Head of caudate nucleus (tissue), 42 donors: ENCODE results near the gene SNX20.

Source experiments
- DNase-seq, 42 donors: peaks; one replicate each; pipeline versions ENCODE4 v3.0.0 to v3.0.0-alpha.2; 2020 to 2021; ENCODE audit warnings: mixed read lengths in 7 of 42
- intact Hi-C: fragments of 100-400 bp; cut with DNase I; formaldehyde crosslinking; loops from one replicate; pipeline ENCODE4 v1.15.0; 2022

SNX20 gene

DNA sequence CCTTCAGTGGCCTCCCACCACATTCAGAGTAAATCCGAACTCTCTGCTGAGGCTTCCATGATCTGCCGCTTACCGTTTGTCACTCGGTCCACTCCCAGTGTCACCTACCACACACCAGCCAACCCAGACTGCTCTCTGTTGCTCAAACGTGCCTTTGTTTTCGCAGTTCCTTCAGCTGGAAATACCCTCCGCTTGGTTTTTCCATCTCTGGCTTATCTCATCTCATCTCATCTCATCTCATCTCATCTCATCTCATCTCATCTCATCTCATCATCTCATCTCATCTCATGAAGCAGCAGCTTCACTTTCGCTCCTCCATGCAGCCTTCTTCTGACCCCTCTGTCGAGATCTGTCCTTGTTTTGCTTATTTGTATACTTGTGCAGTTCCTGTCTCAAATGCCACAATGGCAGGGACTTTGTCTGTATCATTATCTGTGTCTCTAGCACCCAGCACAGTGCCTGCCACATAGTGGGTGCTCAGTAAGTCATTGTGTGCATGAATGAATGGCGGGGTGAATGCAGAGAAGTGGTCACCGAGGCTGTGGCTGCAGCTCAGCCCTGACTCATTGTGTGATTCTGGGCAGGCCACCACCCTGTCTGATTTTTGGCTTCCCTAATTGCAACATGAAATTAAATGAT is 3.8 kb upstream of the SNX20 start:
- no peak for DNase-seq
- intact Hi-C loops, result no loop called here

- intact Hi-C loops, result no loop called here
- DNase-seq, result peak in 5 of 42 donors; percentile 24 to 54 (median 37)
Measured at GRCh38 chr16:50683689-50684374, 2.7 kb upstream of the SNX20 start.

DNA sequence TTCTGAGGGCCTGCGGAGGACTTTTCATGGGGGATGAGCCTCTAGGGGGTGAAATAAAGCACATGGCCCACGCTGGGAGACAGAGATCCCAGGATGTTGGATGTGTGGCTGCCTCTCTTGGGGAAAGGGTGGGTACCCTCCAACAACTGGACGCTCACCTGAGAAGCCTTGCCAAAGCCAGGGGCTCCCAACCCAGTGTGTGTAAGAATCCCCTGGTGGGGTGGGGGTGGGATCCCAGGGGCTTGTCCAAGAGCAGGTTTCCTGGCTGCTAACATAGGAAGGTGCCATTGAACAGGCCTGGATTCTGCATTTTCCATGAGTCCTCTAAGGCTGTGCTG is 587 bp downstream of the SNX20 start:
- DNase-seq, result peak in 1 of 42 donors; percentile 27
- intact Hi-C loops, result no loop called here

- no peak for DNase-seq
- intact Hi-C loops, result no loop called here
Measured at GRCh38 chr16:50679676-50680555, 1.2 kb downstream of the SNX20 start.

DNA sequence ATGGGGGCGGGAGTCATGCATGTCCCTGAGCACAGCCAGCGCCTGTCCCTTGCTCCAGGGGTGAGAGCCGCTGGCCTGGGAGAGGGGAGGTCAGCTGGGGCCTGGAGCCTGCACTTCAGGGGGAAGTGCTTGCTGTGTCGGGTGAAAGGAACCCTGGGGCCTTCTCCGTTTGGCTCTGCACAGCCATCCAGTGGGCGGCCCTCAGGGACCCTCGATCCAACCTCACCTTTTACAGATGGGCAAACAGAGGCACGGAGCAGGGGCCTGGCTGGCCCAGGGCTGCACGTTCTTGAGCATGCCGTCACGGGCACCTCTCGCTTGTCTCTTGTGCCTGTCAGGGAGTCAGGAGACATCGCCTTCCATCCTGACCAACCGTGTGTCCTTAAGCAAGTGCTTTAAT is 1.8 kb downstream of the SNX20 start:
- DNase-seq, result peak in 1 of 42 donors; percentile 29
- intact Hi-C loops, result no loop called here

GRCh38 chr16:50678531-50678930 is 2.6 kb downstream of the SNX20 start:
- DNase-seq, result no peak
- intact Hi-C loops, result no loop called here

DNA sequence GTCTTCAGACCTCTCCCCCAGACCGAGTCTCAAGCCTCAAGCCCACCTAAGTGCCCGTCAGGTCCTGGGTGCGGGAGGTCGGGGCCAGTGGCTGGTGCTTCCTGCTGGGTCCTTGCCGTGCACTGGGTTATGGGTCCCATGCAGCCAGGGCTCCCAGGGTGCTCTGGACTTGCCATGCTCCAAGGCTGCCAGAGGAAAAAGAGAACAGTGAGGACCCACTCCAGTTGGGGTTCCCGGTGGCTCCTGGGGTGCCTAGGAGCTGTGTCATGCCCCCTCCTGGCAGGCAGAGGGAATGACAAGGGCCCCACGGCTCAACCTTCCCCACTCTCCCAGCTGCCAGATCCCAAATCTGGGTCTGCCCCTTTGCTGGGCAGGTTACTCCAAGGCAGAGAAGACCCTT is 3.8 kb downstream of the SNX20 start:
- DNase-seq, result peak in 1 of 42 donors; percentile 27
- intact Hi-C loops, result no loop called here

GRCh38 chr16:50676684-50677225 is 4.4 kb downstream of the SNX20 start:
- peak in 1 of 42 donors; percentile 24 for DNase-seq
- intact Hi-C loops, result no loop called here

DNA sequence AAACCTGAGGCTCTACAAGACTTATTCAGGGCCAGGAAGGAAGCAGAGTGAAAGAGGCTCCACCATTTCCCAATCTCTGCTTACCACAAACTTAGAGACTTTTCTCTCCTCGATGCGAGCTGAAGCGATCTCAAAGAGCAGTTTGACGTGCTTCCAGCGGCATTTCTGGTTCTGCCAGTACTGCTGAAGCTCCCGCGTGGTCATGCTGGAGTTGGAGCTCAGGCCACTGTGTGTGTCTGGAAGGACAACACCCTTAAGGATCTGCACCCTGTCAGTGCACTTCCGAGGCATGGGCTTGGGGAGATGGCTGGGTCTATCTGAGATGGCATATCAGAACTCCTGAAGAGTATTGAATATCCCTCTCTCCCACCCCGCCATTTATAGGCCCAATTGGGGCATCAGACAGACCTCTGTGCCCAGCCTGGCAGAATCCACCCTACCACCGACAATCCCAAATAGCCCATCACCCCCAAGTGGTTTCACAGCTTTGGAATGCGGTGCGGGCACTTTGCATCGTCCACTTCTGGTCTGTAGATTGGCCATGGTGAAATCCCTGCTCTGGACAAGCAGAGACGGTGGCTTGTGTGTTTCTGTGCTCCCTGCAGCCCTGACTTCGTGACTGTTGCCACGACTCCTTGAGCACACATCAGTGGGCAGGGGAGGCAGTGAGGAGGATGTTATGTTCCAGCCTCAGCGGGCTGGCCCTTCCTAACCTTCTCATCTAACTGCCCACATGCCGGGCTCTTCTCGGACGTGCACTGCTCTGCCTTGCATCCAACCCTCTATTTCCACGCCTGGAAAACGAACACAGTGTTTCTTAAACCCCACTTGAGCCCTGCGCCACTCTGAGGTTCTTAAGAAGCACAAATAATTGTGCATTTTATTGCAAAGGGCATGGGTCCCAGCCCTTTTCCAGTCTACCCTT is 5.2 kb downstream of the SNX20 start:
- peak in 1 of 42 donors; percentile 7 for DNase-seq
- intact Hi-C loops, result no loop called here

GRCh38 chr16:50674831-50675230 is 6.3 kb downstream of the SNX20 start:
- intact Hi-C loops, result no loop called here
- no peak for DNase-seq

DNA sequence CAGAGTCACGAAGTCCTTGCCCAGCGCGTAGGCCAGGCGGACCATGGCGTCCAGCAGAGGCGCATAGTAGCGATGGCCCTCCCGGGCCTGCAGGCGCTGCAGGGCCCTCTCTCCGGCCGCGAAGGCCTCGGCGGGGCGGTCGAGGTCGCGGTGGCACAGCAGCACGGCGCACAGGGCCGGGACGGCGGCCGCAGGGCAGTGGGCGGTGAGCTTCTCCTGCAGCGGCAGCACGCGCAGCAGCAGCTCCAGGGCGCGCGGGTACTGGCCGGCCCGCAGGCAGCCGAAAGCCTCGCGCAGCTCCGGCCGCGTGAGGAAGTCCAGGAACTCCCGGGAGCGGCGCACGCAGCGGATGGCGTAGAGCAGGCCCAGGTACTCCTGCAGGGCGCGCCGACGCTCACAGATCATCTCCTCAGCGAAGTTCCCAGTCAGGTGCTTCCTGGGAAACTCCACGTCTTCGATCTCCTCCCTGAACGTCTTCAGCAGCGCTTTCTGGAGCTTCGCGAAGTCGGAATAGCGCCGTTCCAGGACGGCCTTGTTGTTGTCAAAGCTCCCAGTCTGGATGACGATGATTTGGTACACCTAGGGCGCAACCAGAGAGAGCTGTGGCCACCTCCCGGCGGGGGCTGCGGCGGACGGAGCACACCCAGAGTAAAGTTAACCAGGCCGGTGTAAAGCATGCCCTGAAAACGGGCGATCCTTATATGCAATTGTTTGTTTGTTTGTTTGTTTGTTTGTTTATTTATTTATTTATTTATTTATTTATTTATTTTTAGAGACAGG is 7.4 kb downstream of the SNX20 start:
- intact Hi-C loops, result no loop called here
- no peak for DNase-seq

GRCh38 chr16:50671644-50672260 is 9.4 kb downstream of the SNX20 start:
- DNase-seq, result peak in 1 of 42 donors; percentile 21
- intact Hi-C loops, result no loop called here

GRCh38 chr16:50670476-50670875 is 10.6 kb downstream of the SNX20 start:
- no peak for DNase-seq
- intact Hi-C loops, result no loop called here

DNA sequence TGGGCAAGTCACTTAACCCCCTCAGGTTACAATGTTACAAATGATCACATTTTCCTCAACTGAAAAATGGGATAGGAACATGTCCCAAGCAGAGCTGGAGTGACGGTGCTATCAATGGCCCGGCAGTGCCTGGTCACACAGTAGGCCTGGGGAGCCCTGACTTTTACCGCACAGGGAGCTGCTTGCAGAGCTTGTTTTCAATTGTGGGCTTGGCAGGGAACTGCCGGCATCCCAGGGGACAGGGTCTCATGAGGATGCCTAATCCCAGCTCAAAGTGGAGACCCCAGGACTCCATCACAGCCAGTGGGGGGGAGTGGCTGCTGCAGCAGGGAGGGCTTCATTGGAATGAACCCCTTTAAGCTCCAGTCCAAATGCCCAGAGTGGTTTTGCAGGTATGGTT is 11.4 kb downstream of the SNX20 start:
- intact Hi-C loops, result loop anchor here (5.0 kb wide), 2 partner anchors 133 to 297 kb away; no protein-coding TSS in a partner anchor
- no peak for DNase-seq

DNA sequence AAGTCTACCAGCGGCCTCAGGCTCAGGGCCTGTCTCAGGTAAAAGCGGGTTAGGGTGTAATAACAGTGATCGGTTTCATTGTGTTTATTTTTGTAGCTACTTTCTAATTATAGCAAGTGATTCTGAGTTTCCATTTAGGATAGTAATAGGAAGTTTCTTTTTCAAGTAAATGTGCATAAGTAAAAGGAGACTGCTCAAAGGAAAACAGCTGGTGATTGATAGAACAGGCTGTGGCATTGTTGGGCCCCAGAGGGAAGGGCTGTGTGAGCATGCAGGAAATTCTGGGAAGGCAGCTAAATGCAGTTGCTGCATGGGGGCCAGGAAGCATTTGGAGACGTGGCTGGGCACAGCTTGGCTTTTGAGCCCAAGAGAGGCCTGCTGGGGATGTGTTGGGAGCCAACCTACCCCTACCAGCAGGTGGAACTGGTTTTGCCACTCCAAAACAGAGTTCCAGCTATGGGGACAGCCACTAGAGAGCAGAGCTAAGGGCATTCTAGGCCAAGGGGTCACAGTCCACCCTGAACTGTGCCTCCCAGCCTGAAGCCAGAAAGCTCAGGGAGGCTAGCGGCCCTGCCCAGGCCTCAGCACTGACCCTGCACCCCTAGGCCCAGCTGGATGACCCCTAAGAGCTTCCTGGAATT is 12.6 kb downstream of the SNX20 start:
- DNase-seq, result peak in 1 of 42 donors; percentile 18
- intact Hi-C loops, result loop anchor here (5.0 kb wide), 2 partner anchors 134 to 296 kb away; no protein-coding TSS in a partner anchor

GRCh38 chr16:50667497-50668367 is 13.4 kb downstream of the SNX20 start:
- DNase-seq, result peak in 1 of 42 donors; percentile 24

More at GRCh38 chr16:50667497-50668367, 13.4 kb downstream of the SNX20 start:
- intact Hi-C loops, result loop anchor here (5.0 kb wide), 2 partner anchors 135 to 295 kb away; no protein-coding TSS in a partner anchor
